Vagina (tissue), 2 donors: ENCODE data around the gene NUDT3.

Source experiments
- POLR2A ChIP-seq, 2 donors: fragments of 450-650 bp; IDR thresholded peaks; one replicate each; pipeline ENCODE4 v1.6.1; 2017; ENCODE audit warnings: antibody characterized with exemption in 2 of 2, mild to moderate bottlenecking in 2 of 2, moderate library complexity in 2 of 2
- POLR2AphosphoS5 ChIP-seq, 2 donors: sonication (generic); formaldehyde crosslinking; IDR thresholded peaks; one replicate each; pipeline ENCODE4 v1.9.0; 2017; ENCODE audit warnings: antibody characterized with exemption in 2 of 2, mild to moderate bottlenecking in 2 of 2, low read depth in 1 of 2; ENCODE audit not compliant: insufficient read depth in 1 of 2
- TF ChIP-seq, protein P1 (sequence below), 3 experiments: fragments of 450-650 bp in 2 of 3; fragments of 200-600 bp in 1 of 3; sonication (generic) in 1 of 3; IDR thresholded peaks; one replicate each; pipeline ENCODE4 v1.5.1; 2017 to 2019; ENCODE audit warnings: antibody characterized with exemption in 3 of 3, mild to moderate bottlenecking in 2 of 3, moderate library complexity in 2 of 3

DNA sequence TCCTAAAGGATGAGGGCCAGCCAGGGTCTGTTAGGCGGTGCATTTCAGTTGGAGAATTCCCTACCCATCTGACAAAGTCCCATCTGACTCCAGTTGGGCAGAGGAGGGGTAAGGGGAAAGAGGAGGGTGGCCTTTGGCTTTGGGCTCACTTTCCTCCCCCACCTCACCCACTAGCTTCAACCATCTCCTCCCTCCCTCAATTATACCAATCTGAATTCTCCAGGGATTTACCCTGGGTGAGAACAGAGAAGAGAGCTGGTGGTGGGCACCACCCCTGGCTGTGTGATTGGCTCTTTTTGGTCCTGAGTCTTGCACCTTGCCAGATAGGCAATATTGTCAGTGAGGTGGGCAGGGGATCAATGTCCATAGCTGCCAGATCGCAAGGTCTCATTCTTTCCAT lies 152.6 kb downstream of the NUDT3 start:
- TF ChIP-seq, protein P1, sequence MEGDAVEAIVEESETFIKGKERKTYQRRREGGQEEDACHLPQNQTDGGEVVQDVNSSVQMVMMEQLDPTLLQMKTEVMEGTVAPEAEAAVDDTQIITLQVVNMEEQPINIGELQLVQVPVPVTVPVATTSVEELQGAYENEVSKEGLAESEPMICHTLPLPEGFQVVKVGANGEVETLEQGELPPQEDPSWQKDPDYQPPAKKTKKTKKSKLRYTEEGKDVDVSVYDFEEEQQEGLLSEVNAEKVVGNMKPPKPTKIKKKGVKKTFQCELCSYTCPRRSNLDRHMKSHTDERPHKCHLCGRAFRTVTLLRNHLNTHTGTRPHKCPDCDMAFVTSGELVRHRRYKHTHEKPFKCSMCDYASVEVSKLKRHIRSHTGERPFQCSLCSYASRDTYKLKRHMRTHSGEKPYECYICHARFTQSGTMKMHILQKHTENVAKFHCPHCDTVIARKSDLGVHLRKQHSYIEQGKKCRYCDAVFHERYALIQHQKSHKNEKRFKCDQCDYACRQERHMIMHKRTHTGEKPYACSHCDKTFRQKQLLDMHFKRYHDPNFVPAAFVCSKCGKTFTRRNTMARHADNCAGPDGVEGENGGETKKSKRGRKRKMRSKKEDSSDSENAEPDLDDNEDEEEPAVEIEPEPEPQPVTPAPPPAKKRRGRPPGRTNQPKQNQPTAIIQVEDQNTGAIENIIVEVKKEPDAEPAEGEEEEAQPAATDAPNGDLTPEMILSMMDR (IDR thresholded peaks at IDR 0.05): no peak
- TF ChIP-seq POLR2A (IDR thresholded peaks at IDR 0.05) (no peak), POLR2AphosphoS5 (IDR thresholded peaks at IDR 0.05; ENCODE audit: insufficient read depth in 1 of 2, low read depth in 1 of 2) (no peak)
